Osteocyte (in vitro differentiated cells): ENCODE results near the gene UBR1. TPM values are rescaled to one million over a fixed set of nuclear protein-coding genes. Genes with fewer than 3 reads are reported as not detected.

Experiments used
- DNase-seq: peaks from one replicate; pipeline ENCODE4 v3.0.0; 2021; ENCODE audit warnings: mixed read lengths; ENCODE audit not compliant: unreplicated experiment; ENCODE audit errors: extremely low spot score
- H3K27ac Mint-ChIP-seq: one replicate; pipeline ENCODE4 v1.8.0; 2021; ENCODE audit warnings: mild to moderate bottlenecking, mixed read lengths; ENCODE audit not compliant: unreplicated experiment
- H3K27me3 Mint-ChIP-seq: one replicate; pipeline ENCODE4 v1.8.0; 2021; ENCODE audit warnings: mixed read lengths; ENCODE audit not compliant: unreplicated experiment
- H3K36me3 Mint-ChIP-seq: one replicate; pipeline ENCODE4 v1.8.0; 2021; ENCODE audit warnings: mixed read lengths; ENCODE audit not compliant: unreplicated experiment
- H3K4me1 Mint-ChIP-seq: one replicate; pipeline ENCODE4 v1.8.0; 2021; ENCODE audit warnings: mixed read lengths; ENCODE audit not compliant: unreplicated experiment
- H3K4me3 Mint-ChIP-seq: one replicate; pipeline ENCODE4 v1.8.0; 2021; ENCODE audit warnings: mild to moderate bottlenecking, moderate library complexity, mixed read lengths; ENCODE audit not compliant: unreplicated experiment
- H3K9me3 Mint-ChIP-seq: one replicate; pipeline ENCODE4 v1.8.0; 2021; ENCODE audit warnings: mixed read lengths; ENCODE audit not compliant: unreplicated experiment
- total RNA-seq: library from RNA; stranded (reverse); gene quantifications from 2 replicates; pipeline ENCODE4 v1.2.1, GENCODE V29; 2021
- TF ChIP-seq, protein P1 (sequence below): fragments of 200-600 bp; sonication (generic); IDR thresholded peaks from 2 replicates; pipeline ENCODE4 v1.5.0; 2021; ENCODE audit warnings: antibody characterized with exemption, mild to moderate bottlenecking, moderate library complexity

UBR1 gene
- total RNA-seq, 1 donor from 2014 or later = 31.4 TPM

DNA sequence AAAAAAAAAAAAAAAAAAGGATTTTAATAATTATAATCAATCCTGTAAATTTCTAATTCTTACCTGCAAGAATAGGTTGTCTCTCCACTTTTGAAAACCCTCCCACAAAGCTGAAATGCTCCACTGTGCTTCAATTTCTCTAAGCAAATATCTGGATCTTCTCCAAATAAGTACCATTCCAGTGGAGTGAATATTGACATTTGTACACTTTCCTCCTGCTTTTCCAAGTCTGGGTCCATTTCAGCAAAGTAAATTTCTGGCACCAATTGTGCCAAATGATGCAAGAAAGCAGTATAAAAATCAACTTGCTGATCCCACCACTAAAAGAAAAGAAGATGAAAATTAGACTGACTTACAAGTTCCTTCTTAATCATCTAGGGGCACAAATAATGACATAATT is 19.9 kb downstream of the UBR1 start:
- H3K36me3 Mint-ChIP-seq = peaks cover 29% of the 10 kb centered on the region
- H3K9me3 Mint-ChIP-seq = no peaks in the 10 kb centered on the region
- no peaks in the 10 kb centered on the region for H3K27me3 Mint-ChIP-seq
- H3K4me3 Mint-ChIP-seq = no peak overlapping the region
- TF ChIP-seq, protein P1, sequence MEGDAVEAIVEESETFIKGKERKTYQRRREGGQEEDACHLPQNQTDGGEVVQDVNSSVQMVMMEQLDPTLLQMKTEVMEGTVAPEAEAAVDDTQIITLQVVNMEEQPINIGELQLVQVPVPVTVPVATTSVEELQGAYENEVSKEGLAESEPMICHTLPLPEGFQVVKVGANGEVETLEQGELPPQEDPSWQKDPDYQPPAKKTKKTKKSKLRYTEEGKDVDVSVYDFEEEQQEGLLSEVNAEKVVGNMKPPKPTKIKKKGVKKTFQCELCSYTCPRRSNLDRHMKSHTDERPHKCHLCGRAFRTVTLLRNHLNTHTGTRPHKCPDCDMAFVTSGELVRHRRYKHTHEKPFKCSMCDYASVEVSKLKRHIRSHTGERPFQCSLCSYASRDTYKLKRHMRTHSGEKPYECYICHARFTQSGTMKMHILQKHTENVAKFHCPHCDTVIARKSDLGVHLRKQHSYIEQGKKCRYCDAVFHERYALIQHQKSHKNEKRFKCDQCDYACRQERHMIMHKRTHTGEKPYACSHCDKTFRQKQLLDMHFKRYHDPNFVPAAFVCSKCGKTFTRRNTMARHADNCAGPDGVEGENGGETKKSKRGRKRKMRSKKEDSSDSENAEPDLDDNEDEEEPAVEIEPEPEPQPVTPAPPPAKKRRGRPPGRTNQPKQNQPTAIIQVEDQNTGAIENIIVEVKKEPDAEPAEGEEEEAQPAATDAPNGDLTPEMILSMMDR = no peak
- no peak for DNase-seq
- peaks cover 15% of the 10 kb centered on the region for H3K4me1 Mint-ChIP-seq
- no peak overlapping the region for H3K27ac Mint-ChIP-seq

DNA sequence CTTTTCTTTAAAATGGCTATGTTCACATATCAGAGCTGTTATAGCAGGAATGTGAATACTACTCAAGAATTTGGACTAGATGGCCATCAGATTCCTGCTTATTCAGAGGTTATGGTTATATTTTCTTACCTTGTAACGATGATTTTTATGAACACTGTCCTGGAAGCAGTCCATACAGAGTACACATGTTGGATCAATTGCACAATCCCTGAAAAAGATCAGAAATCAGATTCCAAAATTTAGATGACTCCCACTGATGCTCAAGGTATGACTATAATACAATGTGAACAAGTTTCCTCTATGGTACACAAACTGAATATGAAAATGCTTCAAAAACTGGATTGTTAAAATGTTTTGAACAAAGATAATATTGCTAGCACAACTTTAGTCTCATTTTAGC is 23.3 kb downstream of the UBR1 start:
- TF ChIP-seq, protein P1 = no peak
- H3K27ac Mint-ChIP-seq = no peak overlapping the region
- H3K36me3 Mint-ChIP-seq = peaks cover 42% of the 10 kb centered on the region

DNA sequence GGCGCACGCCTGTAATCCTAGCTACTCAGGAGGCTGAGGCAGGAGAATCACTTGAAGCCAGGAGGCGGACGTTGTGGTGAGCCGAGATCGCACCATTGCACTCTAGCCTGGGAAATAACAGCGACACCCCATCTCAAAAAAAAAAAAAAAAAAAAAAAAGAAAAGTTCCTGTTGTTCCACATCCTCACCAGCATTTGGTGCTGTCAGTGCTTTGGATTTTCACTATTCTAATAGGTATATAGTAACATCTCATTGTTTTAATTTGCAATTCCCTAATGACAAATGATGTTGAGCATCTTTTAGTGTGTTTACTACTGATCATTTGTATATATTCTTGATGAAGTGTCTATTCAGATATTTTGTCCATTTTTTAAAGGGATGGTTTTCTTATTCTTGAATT is 24.6 kb downstream of the UBR1 start:
- Mint-ChIP-seq H3K4me1 (peaks cover 7% of the 10 kb centered on the region), H3K9me3 (no peaks in the 10 kb centered on the region), H3K27me3 (no peaks in the 10 kb centered on the region), H3K4me3 (no peak overlapping the region), H3K27ac (no peak overlapping the region), H3K36me3 (peaks cover 39% of the 10 kb centered on the region)
- TF ChIP-seq, protein P1 = no peak
- DNase-seq = no peak

More for the DNA sequence above, 23.3 kb downstream of the UBR1 start:
- DNase-seq = no peak
- no peaks in the 10 kb centered on the region for H3K9me3 Mint-ChIP-seq
- no peak overlapping the region for H3K4me3 Mint-ChIP-seq
- peaks cover 12% of the 10 kb centered on the region for H3K4me1 Mint-ChIP-seq
- no peaks in the 10 kb centered on the region for H3K27me3 Mint-ChIP-seq

DNA sequence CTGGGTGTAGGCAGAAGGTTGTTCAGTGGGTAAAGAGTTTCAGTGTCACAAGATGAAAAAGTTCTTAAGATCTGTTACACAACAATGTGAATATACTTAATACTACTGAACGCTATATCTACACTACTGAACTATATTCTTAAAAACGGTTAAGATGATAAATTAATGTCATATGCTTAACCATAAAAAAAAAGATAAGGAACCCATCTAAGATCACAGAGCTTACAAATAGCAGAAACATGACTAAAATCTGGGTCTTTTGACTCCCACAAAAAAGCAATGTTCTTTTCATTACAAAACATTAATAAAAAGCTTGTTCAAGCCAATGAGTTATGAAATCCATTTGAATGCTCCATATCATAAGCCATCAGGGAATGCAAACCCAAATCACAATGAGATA is 34.4 kb downstream of the UBR1 start:
- H3K4me1 Mint-ChIP-seq = no peaks in the 10 kb centered on the region
- H3K9me3 Mint-ChIP-seq = no peaks in the 10 kb centered on the region
- H3K36me3 Mint-ChIP-seq = peaks cover 49% of the 10 kb centered on the region
- no peak for DNase-seq
- H3K4me3 Mint-ChIP-seq = no peak overlapping the region
- no peak overlapping the region for H3K27ac Mint-ChIP-seq
- H3K27me3 Mint-ChIP-seq = no peaks in the 10 kb centered on the region
- TF ChIP-seq, protein P1 = no peak

DNA sequence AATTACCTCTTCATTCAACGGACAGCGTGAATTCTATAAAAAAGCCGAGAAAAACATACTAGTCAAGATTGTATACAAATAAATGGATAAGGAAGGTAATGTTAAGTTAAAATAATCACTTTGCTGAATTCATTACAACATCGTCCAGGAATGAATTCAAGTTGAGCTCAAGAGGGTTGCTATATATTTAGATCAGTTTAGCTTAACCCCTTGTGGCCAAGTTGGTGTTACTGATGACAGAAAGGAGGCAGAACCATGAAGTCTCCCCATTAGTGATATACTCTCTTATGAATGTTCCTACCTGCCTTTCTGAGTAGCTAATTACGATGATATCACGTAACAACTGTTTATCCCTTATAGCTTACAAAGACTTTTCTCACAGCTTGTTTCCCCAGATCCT is 34.9 kb downstream of the UBR1 start:
- no peak for DNase-seq
- no peak overlapping the region for H3K27ac Mint-ChIP-seq
- TF ChIP-seq, protein P1 = no peak
- H3K27me3 Mint-ChIP-seq = no peaks in the 10 kb centered on the region
- no peaks in the 10 kb centered on the region for H3K4me1 Mint-ChIP-seq
- H3K36me3 Mint-ChIP-seq = peaks cover 53% of the 10 kb centered on the region
- H3K4me3 Mint-ChIP-seq = no peak overlapping the region
- no peaks in the 10 kb centered on the region for H3K9me3 Mint-ChIP-seq
